ENCODE data around the gene UBTD2.
A peak's percentile ranks its signal among the peaks of the same experiment; 100 is the strongest.
"Not testable (repeated sequence)": the region's sequence is repeated elsewhere in the genome, so short reads cannot be mapped to it uniquely, and the experiment has no call there.

The UBTD2 gene

GRCh38 chr5:172199446-172199845 is 84.1 kb downstream of the UBTD2 start:
- H3K4me3 ChIP-seq (ENCODE audit: low read depth, low read length) = no peak overlapping the region
- DNase-seq (ENCODE audit: low read depth) = no peak
- TF ChIP-seq CTCF (conservative IDR thresholded peaks at IDR 0.05; ENCODE audit: low read depth, low read length) = no peak

- not testable (repeated sequence) for H3K4me3 ChIP-seq (ENCODE audit: low read depth, low read length); DNase-seq (ENCODE audit: low read depth)
Observed at GRCh38 chr5:172197775-172198174, 85.8 kb downstream of the UBTD2 start.

- TF ChIP-seq CTCF (conservative IDR thresholded peaks at IDR 0.05; ENCODE audit: low read depth, low read length) = no peak
- DNase-seq (ENCODE audit: low read depth) = peak; percentile 55
- H3K4me3 ChIP-seq (ENCODE audit: low read depth, low read length) = no peak overlapping the region
Observed at GRCh38 chr5:172194985-172195774, 88.4 kb downstream of the UBTD2 start.

- DNase-seq (ENCODE audit: low read depth) = no peak
- no peak for TF ChIP-seq CTCF (conservative IDR thresholded peaks at IDR 0.05; ENCODE audit: low read depth, low read length)
- no peak within 1 kb of the TSS for H3K4me3 ChIP-seq (ENCODE audit: low read depth, low read length)
Observed at GRCh38 chr5:172193872-172194271, 89.7 kb downstream of the UBTD2 start, which contains the start of gene EFCAB9. Gene EFCAB9, plus strand, starts transcription at chr5:172194172. Its CDS starts 1 bp downstream, at chr5:172194173.

GRCh38 chr5:172189693-172190296 is 93.8 kb downstream of the UBTD2 start:
- H3K4me3 ChIP-seq (ENCODE audit: low read depth, low read length) = peak overlapping the region; percentile 34
- no peak for TF ChIP-seq CTCF (conservative IDR thresholded peaks at IDR 0.05; ENCODE audit: low read depth, low read length)
- no peak for DNase-seq (ENCODE audit: low read depth)

GRCh38 chr5:172188893-172189692 is 94.5 kb downstream of the UBTD2 start:
- peak; percentile 73 for DNase-seq (ENCODE audit: low read depth)
- H3K4me3 ChIP-seq (ENCODE audit: low read depth, low read length) = peak overlapping the region; percentile 95
- TF ChIP-seq CTCF (conservative IDR thresholded peaks at IDR 0.05; ENCODE audit: low read depth, low read length) = no peak
